Renal cortex interstitium (tissue), 11 donors: Measurements from ENCODE around the gene ARHGAP27. TPM values are rescaled to one million over a fixed set of nuclear protein-coding genes. Genes with fewer than 3 reads are reported as not detected.
A peak's percentile ranks its signal among the peaks of the same experiment; 100 is the strongest.
"Not testable (repeated sequence)": the region's sequence is repeated elsewhere in the genome, so short reads cannot be mapped to it uniquely, and the experiment has no call there.

Experiments used
- DNase-seq, 11 donors: peaks; one replicate each; pipeline ENCODE4 v3.0.0-alpha.2; 2013; ENCODE audit warnings: low read depth in 9 of 11, low spot score in 4 of 11; ENCODE audit errors: extremely low read depth in 1 of 11
- polyA plus RNA-seq, 3 donors: library from polyadenylated mRNA; unstranded; fragments of 120-200 nt; gene quantifications; one replicate each; pipeline ENCODE4 v1.2.1, GENCODE V29; 2013; ENCODE audit not compliant: insufficient read length in 3 of 3

Gene ARHGAP27
- polyA plus RNA-seq, 3 donors = 11.7 to 23.2 (median 14.5) TPM

DNA sequence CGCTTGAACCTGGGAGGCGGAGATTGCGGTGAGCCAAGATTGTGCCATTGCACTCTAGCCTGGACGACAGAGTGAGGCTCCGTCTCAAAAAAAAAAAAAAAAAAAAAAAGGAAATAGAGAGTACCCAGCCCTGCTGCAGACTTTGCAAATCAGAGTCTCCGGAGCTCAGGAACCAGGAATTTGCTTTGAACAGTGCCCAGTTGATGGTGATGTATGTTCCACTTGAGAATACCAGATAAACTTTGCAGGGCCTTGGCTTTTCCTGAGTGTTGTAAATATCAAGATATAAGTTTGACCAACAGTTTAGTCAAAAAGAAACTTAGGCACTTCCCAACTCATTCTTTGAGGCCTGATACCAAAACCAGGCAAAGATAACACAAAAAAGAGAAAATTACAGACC lies 85.2 kb downstream of the ARHGAP27 start:
- no peak for DNase-seq

DNA sequence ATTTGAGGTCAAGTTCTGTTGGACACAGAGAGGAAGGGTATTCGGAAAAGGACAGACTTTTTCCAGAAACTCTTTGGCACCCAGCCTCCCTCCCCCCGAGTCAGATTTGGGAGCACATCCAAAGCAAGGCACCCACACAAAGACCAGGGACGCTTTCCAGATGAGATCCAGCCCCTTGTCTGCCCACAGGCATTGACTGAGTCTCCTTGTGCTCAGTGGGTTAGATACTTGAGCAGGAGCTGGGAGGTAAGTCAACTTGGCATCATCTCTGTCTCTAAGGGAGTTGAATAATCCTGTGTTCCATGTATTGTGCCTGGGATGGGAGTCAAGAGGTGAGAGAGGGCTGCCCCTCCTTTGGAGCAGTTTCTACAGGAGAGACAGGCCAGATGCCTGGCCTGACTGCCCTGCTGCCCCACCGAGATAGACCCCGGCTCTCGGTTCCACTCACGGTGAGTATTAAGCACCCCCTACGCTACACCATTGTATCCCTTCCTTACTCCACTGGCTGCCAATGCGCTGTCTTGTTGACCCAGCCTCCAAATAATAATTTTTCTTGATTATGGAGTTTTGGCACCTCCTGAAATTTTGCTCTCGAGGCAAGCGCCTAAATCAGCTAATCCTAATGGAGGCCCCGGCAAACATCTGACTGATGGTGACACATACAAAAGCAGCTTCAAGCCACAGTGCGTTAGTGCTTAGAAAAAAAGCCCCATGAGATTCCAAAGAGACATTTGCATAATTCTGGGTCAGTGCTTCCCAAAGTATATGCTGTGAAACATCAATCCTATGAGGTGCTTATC lies 86.3 kb downstream of the ARHGAP27 start:
- DNase-seq = no peak

DNA sequence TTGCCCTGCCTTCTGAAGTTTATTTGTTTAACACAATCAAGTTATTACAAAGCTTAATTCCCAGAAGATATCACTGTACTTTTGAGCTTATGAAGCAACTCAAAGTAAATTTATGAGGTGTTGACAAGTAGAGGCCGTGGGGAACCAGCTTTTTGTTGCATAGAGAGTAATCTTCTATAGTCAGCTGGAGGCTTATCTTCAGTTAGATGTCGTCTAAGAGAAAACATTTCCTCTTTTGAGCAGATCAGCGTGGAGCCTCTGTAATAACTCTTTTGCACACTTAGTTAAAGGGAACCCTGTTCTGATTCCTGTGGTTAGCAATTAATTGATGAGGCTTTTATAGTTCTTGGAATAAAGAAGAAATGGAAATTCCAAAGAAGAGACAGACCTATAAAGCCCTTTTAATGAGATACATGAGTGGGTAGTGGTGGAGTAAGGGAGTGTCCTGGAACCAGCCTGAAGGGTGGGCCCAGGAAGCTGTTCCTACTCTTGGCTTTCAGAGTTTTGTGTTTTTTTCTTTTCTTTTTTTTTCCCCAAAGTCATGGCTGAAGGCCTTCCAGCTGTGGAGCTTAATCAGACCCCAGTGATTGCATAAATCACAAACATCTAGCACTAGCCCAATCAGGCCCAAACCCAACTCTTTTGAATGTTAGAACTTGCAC lies 87.0 kb downstream of the ARHGAP27 start:
- DNase-seq = peak in 4 of 11 donors; percentile 31 to 69 (median 49)

DNA sequence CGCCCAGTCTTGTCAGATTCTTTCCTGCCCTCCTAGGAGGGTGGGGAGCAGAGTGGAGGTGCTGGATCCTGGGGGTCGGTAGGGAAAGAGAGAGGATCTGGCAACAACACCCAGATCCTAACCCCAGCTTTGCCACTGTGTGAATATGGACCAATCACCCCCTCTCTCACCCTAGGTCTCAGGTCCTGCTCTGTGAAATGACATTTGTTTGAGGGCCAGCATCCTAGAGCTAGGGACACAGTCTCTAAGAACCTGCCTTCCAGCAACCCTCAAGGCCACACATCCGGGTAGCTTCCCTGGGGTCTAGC lies 87.5 kb downstream of the ARHGAP27 start:
- no peak for DNase-seq

DNA sequence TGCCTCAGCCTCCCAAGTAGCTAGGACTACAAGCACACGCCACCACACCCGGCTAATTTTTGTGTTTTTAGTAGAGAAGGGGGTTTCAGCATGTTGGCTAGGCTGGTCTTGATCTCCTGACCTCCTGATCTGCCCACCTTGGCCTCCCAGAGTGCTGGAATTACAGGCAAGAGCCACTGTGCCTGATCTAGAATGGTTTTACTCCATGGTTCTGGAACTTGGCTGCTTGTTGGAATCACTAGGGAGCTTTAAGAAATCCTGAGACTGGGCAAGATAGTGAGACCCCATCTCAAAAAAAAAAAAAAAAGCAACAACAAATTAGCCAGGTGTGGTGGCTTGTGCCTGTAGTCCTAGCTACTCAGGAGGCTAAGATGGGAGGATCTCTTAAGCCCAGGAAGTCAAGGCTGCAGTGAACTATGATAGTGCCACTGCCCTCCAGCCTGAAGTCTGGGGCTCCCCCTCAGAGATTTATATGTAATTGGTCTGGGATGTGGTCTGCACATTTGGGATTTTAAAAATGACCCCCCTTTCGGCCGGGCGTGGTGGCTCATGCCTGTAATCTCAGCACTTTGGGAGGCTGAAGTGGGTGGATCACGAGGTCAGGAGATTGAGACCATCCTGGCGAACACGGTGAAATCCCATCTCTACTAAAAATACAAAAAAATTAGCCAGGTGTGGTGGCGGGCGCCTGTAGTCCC lies 88.6 kb downstream of the ARHGAP27 start:
- DNase-seq = not testable (repeated sequence)

Other genes starting within 250 kb of the ARHGAP27 start
- gene FMNL1, start 211.0 kb downstream of the ARHGAP27 start, polyA plus RNA-seq = 10 to 100 TPM in 1 of 3 donors, 1 to 10 TPM in 2; 4.7 to 11.5 (median 6.5) TPM
- gene SPATA32, start 170.8 kb downstream of the ARHGAP27 start, polyA plus RNA-seq = under 1 TPM; 0.20 to 0.42 (median 0.22) TPM
- gene MAP3K14, start 115.8 kb downstream of the ARHGAP27 start, polyA plus RNA-seq = 1 to 10 TPM; 4.5 to 7.7 (median 5.1) TPM
- 10 to 100 TPM; 11.9 to 17.8 (median 12.4) TPM for gene PLEKHM1, start 57.9 kb upstream of the ARHGAP27 start, polyA plus RNA-seq